Measurements from ENCODE around the gene ACP2.

The ACP2 gene

GRCh38 chr11:47268448-47269001, 19.9 kb upstream of the ACP2 start:
- TF ChIP-seq ZBTB7A (IDR thresholded peaks at IDR 0.05; ENCODE audit: low read depth): no peak; the same call in 1 of the 2 replicates
- no peak for TF ChIP-seq RAD21 (IDR thresholded peaks at IDR 0.05; ENCODE audit: low read depth)
- no peak for TF ChIP-seq TEAD4 (IDR thresholded peaks at IDR 0.05)
- TF ChIP-seq EGR1 (IDR thresholded peaks at IDR 0.05): no peak
- TF ChIP-seq REST (IDR thresholded peaks at IDR 0.05; ENCODE audit: low read depth): no peak
- no peak for TF ChIP-seq CREB1 (IDR thresholded peaks at IDR 0.05; ENCODE audit: low read depth)

- no peak for TF ChIP-seq TCF12 (IDR thresholded peaks at IDR 0.05; ENCODE audit: low read depth)
- TF ChIP-seq REST (IDR thresholded peaks at IDR 0.05; ENCODE audit: low read depth): no peak
- TF ChIP-seq USF1 (IDR thresholded peaks at IDR 0.05): no peak
- no peak for TF ChIP-seq CREB1 (IDR thresholded peaks at IDR 0.05; ENCODE audit: low read depth)
- no peak for TF ChIP-seq RAD21 (IDR thresholded peaks at IDR 0.05; ENCODE audit: low read depth)
- TF ChIP-seq TEAD4 (IDR thresholded peaks at IDR 0.05): no peak
- TF ChIP-seq YY1 (IDR thresholded peaks at IDR 0.05; ENCODE audit: low read depth): no peak
- no peak for TF ChIP-seq EGR1 (IDR thresholded peaks at IDR 0.05)
- no peak for TF ChIP-seq TAF1 (IDR thresholded peaks at IDR 0.05; ENCODE audit: low read depth)
- TF ChIP-seq MAX (IDR thresholded peaks at IDR 0.05): no peak
- no peak for TF ChIP-seq EP300 (IDR thresholded peaks at IDR 0.05; ENCODE audit: borderline replicate concordance)
- no peak for TF ChIP-seq CEBPB (IDR thresholded peaks at IDR 0.05)
- no peak for TF ChIP-seq NFIC (IDR thresholded peaks at IDR 0.05)
- TF ChIP-seq FOXM1 (IDR thresholded peaks at IDR 0.05; ENCODE audit: borderline replicate concordance, low read depth): no peak
- TF ChIP-seq ZBTB7A (IDR thresholded peaks at IDR 0.05; ENCODE audit: low read depth): no peak
Observed at GRCh38 chr11:47267876-47268275, 19.3 kb upstream of the ACP2 start.

GRCh38 chr11:47264521-47264920, 15.9 kb upstream of the ACP2 start:
- TF ChIP-seq RAD21 (IDR thresholded peaks at IDR 0.05; ENCODE audit: low read depth) (no peak), USF1 (IDR thresholded peaks at IDR 0.05) (no peak), NFIC (IDR thresholded peaks at IDR 0.05) (no peak), EP300 (IDR thresholded peaks at IDR 0.05; ENCODE audit: borderline replicate concordance) (no peak), ZBTB7A (IDR thresholded peaks at IDR 0.05; ENCODE audit: low read depth) (no peak), FOXM1 (IDR thresholded peaks at IDR 0.05; ENCODE audit: borderline replicate concordance, low read depth) (no peak), CEBPB (IDR thresholded peaks at IDR 0.05) (no peak), EGR1 (IDR thresholded peaks at IDR 0.05) (no peak)

- TF ChIP-seq MAX (IDR thresholded peaks at IDR 0.05) (no peak), EGR1 (IDR thresholded peaks at IDR 0.05) (no peak), NFIC (IDR thresholded peaks at IDR 0.05) (no peak), ZBTB7A (IDR thresholded peaks at IDR 0.05; ENCODE audit: low read depth) (no peak), CEBPB (IDR thresholded peaks at IDR 0.05) (no peak), CREB1 (IDR thresholded peaks at IDR 0.05; ENCODE audit: low read depth) (no peak), YY1 (IDR thresholded peaks at IDR 0.05; ENCODE audit: low read depth) (no peak), USF1 (IDR thresholded peaks at IDR 0.05) (no peak), FOXM1 (IDR thresholded peaks at IDR 0.05; ENCODE audit: borderline replicate concordance, low read depth) (no peak), TEAD4 (IDR thresholded peaks at IDR 0.05) (no peak), REST (IDR thresholded peaks at IDR 0.05; ENCODE audit: low read depth) (no peak), EP300 (IDR thresholded peaks at IDR 0.05; ENCODE audit: borderline replicate concordance) (no peak), RAD21 (IDR thresholded peaks at IDR 0.05; ENCODE audit: low read depth) (no peak), TAF1 (IDR thresholded peaks at IDR 0.05; ENCODE audit: low read depth) (no peak), TCF12 (IDR thresholded peaks at IDR 0.05; ENCODE audit: low read depth) (no peak)
Observed at GRCh38 chr11:47264119-47264518, 15.5 kb upstream of the ACP2 start.
